Astrocyte of the spinal cord (primary cell): ENCODE data around the gene CLEC19A.

Source experiments
- DNase-seq: peaks from one replicate; pipeline ENCODE4 v3.0.0; 2011; ENCODE audit warnings: low read depth, low spot score
- H3K4me3 ChIP-seq: 2 replicates; pipeline ENCODE4 v1.5.1; 2011; ENCODE audit warnings: low read depth, mild to moderate bottlenecking, low read length, moderate library complexity
- CTCF ChIP-seq: IDR thresholded peaks from 2 replicates; pipeline ENCODE4 v1.5.1; 2012; ENCODE audit warnings: low read depth, mild to moderate bottlenecking, low read length, inconsistent platforms
- in situ Hi-C: cut with HindIII; loops from 2 replicates; pipeline ENCODE4 v1.10.0; 2017; ENCODE audit warnings: low sequenced_read_pairs

Gene CLEC19A

GRCh38 chr16:19264123-19264673 lies 21.3 kb upstream of the CLEC19A start:
- DNase-seq: no peak
- TF ChIP-seq CTCF: no peak
- in situ Hi-C loops: no loop called here
- H3K4me3 ChIP-seq: no peak overlapping the region

GRCh38 chr16:19265380-19265930 lies 20.1 kb upstream of the CLEC19A start:
- DNase-seq: no peak
- no peak for TF ChIP-seq CTCF
- H3K4me3 ChIP-seq: no peak overlapping the region
- in situ Hi-C loops: no loop called here

GRCh38 chr16:19266774-19267173 lies 18.8 kb upstream of the CLEC19A start:
- in situ Hi-C loops: no loop called here
- DNase-seq: no peak
- TF ChIP-seq CTCF: no peak
- H3K4me3 ChIP-seq: no peak overlapping the region

GRCh38 chr16:19269098-19269497 lies 16.4 kb upstream of the CLEC19A start:
- TF ChIP-seq CTCF: no peak
- in situ Hi-C loops: no loop called here
- H3K4me3 ChIP-seq: no peak overlapping the region
- no peak for DNase-seq

- TF ChIP-seq CTCF: no peak
- in situ Hi-C loops: no loop called here
- no peak overlapping the region for H3K4me3 ChIP-seq
- DNase-seq: no peak
Observed at GRCh38 chr16:19274165-19274797, 11.2 kb upstream of the CLEC19A start.

- DNase-seq: no peak
- no peak overlapping the region for H3K4me3 ChIP-seq
- in situ Hi-C loops: no loop called here
- TF ChIP-seq CTCF: no peak
Observed at GRCh38 chr16:19278403-19278802, 7.1 kb upstream of the CLEC19A start.
